GM21390 (cell line): ENCODE measurements around the gene ALG6.

Source experiments
- ATAC-seq: cut with Tn5 transposase; IDR thresholded peaks from one replicate; pipeline ENCODE4 v1.9.1; 2021; ENCODE audit not compliant: unreplicated experiment

Gene ALG6

GRCh38 chr1:63367215-63368103 lies at the start of gene ALG6:
Gene ALG6 (plus strand): TSS chr1:63367627. CDS start chr1:63370978, 3,351 bp downstream.
- ATAC-seq: peak; percentile 94

DNA sequence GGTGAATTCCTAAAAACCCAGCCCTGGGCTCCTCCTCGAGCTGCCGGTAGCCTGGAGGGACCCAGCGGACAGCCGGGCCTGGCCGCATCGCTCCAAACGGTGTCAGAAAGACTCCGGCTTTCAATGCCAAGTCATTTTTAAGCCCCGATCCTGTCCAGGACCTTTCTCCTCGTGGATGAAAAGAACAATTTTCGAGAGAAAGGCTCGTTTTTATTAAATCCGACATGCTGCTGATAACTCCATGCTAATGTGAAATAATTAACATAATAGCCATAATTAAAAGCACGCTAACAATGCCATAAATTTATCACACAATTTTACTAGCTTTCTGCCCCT lies 49.6 kb upstream of the ALG6 start:
- ATAC-seq: no peak

DNA sequence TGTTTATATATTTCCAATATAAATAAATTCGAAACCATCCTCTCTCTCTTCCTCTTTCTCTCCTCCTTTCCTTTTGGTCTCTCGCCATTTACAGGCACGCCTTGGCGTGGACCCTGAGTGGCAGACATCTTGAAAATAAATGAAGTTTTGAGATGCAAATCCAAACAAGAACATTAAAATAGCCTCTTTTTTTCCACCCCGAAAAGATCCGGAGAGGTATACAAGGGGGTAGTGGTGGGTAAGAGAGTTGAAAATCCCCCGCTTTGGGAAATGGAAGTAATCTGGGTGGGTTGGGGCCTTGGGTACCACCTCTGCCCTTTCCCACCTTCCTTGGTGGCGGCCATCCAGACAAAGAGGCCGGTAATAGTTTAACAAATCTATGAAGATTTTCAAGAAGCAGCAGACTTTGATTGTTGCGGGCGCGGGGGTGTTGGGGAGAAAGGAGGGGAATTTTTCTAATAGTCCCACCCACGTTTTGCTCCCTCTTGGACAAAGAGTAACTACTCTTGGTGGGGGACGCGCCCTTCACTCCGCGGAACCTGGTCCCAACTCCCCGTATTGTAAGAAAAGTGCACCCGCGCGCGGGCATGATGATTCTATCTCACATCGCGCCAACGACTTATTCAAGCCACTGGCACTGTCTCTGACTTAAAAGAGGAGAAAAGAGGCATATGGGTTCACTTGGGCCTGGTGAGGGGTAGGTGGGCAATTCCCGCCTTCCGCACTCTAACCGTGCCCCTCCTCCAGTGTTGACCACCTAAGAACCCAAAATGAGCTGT lies 49.0 kb upstream of the ALG6 start:
- ATAC-seq: no peak

DNA sequence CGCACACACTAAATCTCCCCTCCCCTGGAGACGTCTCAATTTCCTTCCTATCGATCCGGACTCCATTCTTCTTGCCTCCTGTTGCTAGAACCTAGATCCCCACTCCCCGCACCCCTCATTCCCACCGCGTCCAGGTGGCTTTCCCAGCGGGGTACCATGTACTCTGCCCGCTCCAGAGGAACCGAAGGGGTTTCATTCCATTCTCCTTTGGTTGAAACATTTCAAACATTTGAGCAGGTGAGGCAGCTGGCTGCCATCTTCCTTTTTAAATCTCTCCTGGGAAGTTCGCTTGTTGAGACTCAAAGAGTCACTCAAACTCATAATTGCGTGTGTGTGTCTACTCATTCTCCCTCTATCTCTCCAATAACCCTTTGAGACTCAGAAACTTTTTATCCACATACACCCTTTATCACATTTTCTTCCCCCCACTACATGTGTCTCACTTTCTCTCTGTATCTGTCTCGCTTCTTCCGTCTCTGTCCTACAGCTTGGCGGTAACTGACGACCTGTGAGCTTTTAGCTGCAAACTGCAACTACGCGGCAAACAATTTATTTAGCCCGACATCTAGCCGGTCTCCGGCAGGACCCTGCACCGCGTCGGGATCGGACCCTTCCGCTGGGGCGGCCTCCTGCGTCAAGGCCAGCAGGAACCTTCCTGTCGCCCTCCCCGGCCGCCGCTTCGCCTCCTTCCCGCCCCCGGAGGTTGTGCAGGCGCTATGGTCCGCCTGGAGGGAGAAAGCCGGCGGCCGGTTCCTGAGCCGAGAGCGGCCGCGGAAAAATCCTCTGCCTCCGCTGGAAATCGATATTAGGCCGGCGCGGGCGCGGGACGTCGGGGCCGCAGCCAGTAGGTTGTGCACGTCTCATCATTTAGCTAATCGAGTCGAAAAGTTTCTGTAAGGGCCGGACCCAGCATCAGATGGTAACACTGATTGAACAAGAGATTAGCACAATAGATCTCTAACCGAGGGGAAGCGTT lies 48.1 kb upstream of the ALG6 start:
- ATAC-seq: no peak

DNA sequence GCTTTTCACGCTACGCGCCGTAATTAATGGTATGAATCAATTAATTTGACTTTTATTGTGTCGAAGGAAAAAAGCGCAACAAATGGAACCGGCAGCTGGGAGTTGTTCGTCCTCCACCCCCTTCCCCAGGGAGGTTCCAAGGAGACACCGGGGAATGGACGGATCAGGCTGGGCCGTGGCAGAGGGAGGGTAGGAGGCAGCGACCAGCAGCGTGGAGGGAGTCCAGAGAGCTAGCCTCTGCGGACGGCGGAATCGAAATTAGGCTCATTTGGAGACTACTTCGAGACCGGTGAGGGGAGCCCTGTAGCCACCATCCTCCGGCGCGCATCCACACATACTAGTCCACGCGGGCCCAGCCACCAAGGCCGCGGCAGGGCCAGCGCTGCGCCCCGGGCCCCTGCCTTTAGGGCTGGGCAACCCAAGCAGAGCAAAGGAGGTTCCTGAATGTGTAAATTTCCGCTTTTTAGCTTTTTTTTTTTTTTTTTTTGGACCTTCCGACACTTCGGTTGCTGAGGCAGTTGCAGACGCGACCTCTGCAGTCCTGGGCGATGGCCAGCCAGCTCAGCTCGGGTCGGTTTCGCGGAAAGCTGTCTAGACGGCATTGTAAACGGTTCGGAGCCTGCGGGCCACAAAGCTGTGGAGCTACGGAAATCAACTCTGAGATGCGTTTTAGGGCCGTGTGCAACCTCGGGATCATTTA lies 47.3 kb upstream of the ALG6 start:
- ATAC-seq: no peak

DNA sequence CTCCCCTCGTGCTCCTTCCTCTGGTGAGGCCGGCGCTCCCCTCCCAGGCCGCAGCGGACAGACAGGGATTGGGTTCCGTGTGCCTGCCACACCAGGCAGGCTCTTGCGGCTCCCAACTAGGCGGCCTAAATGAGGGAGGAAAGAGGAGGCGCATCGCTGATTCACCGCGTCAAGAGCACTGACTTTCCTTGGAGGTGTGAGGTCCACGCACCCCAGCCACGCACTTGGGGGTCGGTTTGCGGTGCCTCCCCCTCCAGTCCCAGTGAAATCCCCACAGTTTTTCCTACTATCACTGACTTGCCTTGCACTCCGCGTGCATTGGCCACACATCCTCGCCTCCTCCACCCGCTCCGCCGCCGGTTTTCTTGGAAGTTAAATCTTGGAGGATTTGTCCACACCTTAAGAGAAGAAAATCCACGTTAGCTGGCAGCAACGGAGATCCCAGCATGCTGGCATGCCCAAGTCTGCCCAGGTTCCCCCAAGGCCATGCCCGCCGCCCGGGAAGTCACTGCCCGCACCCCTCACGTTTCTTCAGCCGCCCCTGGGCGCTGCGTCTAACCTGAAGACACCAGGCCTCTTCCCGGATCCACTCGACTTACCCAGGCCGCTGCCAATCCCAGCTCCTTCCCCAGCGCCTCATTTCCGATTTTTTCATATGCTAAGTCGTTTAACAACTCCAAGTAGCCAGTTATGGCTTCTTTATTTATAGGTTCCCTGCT lies 46.2 kb upstream of the ALG6 start:
- ATAC-seq: no peak

GRCh38 chr1:63321785-63322113 lies 45.7 kb upstream of the ALG6 start:
- ATAC-seq: no peak

DNA sequence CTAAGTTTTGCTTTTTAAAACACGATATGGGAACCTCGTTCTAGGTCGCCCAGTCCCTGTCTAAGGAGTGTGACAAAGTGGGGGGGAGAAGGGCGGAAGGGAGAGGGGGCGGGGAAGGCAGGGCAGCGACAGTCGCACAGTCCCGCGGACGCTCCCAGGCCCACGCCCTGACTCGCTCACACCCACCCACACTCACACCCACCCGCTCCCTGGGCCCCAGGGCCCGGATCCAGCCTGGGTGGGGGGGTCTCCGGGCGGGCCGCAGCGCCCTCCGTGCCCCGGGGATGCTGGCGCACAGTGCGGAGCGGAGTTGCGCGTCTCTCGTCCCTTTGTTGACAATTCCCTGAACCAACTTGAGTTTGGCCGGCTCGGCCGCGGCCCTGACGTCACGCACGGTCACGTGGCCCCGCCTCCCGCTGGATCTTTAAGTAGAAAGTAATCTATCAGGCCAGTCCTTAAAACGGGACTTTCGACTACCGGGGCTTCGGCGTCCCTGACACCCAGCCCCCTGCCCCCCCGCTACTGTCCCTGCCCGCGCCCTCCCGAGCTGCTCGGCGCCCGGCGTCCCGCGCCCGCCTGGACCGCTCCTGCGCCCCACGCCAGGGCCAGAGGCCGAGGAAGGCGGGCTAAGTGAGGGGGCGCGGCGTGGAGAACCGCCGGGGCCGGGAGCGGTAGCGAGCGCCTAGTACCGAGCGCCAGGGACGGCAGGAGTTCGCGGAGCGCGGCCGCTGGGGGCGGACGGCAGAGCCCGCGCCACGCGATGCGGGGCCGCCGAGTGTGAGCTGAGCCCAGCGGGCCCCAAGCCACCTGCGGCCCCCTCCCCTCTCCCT lies 45.1 kb upstream of the ALG6 start, which contains the start of gene FOXD3:
Gene FOXD3 (plus strand): TSS at position 454 of the 830 bp plus-strand sequence. CDS start 492 bp downstream, outside the sequence.
- peak; percentile 41 for ATAC-seq

DNA sequence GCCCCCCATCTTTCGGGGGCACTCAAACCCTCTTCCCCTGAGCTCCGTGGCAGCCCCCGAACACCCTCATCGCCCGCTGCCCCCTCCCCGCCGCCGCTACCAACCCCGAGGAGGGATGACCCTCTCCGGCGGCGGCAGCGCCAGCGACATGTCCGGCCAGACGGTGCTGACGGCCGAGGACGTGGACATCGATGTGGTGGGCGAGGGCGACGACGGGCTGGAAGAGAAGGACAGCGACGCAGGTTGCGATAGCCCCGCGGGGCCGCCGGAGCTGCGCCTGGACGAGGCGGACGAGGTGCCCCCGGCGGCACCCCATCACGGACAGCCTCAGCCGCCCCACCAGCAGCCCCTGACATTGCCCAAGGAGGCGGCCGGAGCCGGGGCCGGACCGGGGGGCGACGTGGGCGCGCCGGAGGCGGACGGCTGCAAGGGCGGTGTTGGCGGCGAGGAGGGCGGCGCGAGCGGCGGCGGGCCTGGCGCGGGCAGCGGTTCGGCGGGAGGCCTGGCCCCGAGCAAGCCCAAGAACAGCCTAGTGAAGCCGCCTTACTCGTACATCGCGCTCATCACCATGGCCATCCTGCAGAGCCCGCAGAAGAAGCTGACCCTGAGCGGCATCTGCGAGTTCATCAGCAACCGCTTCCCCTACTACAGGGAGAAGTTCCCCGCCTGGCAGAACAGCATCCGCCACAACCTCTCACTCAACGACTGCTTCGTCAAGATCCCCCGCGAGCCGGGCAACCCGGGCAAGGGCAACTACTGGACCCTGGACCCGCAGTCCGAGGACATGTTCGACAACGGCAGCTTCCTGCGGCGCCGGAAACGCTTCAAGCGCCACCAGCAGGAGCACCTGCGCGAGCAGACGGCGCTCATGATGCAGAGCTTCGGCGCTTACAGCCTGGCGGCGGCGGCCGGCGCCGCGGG lies 44.2 kb upstream of the ALG6 start:
- peak; percentile 36 for ATAC-seq

- no peak for ATAC-seq
Observed at GRCh38 chr1:63323865-63324778, 43.3 kb upstream of the ALG6 start.

DNA sequence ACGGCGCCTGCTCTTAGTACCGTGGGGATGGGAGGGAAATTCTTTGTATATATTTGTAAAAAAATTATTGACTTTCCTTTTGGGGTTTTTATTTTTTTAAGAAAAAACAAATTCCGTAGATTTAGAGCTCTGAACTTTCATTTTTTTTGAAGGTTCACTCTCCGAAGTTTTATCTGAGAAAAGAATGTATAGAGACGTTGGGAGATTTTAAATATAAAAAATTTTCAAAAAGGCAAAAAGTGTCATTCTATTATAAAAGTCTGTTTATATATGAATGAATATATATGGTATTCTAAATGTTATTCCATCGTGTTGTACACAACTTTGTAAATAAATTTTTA lies 42.7 kb upstream of the ALG6 start:
- ATAC-seq: no peak

GRCh38 chr1:63325279-63325985 lies 42.0 kb upstream of the ALG6 start:
- ATAC-seq: no peak

DNA sequence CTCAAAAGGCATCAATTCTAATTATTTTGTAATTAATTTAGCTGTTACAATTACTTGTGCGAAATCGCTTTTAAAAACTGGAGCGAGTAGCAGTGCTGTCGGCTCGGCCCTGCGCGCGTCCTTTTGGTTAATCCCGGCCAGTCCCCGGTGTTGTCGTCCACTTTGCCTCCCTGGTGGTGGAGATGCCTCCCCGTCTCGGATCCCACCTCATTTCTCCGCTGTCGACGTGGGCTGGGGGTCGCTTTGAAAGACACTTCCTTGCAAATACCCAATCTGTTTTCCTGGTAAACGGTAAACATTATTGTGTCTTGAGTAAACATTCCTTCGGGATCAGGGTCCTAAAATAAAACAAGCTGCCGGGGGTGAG lies 41.3 kb upstream of the ALG6 start:
- ATAC-seq: no peak

DNA sequence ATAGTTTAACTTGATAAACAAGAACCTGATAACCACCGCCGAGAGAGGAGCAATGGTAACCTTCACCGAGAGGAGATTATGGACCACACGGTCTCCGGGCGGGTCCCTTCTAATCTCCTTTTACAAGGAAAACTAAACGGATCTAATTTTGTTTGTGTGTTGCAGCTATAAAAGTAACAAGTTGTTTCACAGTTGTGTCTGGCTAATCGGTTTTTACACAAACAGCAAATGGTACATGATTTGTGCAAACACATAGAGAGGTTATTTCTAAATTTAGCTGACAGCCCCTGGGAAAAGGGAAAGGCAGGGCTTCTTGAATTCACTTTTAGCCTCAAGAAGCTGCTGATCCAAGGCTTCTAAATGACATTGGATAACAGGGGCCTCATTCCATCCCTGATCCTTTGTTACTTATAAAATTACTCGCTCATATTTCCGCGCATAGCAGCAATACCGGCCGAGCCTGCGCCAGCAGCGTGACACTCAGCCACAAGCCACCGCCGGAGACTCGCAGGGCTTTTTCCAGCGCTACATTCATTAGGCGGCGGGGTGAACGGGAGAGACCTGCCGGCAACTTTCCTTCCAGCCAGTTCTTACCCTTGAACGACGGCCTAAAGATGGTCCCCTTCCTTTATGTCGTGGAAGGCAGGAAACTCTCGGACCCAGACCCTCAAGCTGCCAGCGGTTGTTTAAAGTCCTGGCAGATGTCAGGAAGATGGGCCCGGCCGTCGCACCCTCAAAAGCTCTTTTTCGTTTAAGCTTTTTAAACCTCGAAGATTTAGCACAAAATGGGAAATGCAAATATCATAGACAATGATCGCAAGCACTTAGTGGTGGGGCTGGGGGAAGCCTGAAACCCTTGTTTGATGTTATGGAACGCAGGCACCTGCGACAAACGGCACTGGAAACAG lies 40.7 kb upstream of the ALG6 start:
- no peak for ATAC-seq

GRCh38 chr1:63327417-63328054 lies 39.9 kb upstream of the ALG6 start:
- no peak for ATAC-seq
